ENCODE results near the gene ZBTB20.
"Not testable (repeated sequence)": the region's sequence is repeated elsewhere in the genome, so short reads cannot be mapped to it uniquely, and the experiment has no call there.

The ZBTB20 gene

GRCh38 chr3:115127208-115127607 lies 19.9 kb downstream of the ZBTB20 start:
- H3K36me3 ChIP-seq, result no peaks in the 10 kb centered on the region
- no peaks in the 10 kb centered on the region for H3K9me3 ChIP-seq
- no peak overlapping the region for H3K4me3 ChIP-seq (ENCODE audit: low read depth, low read length)
- TF ChIP-seq CTCF (IDR thresholded peaks at IDR 0.05; ENCODE audit: low read depth, low read length), result no peak
- no peaks in the 10 kb centered on the region for H3K4me1 ChIP-seq
- no peaks in the 10 kb centered on the region for H3K27me3 ChIP-seq
- DNase-seq, result no peak

- no peaks in the 10 kb centered on the region for H3K36me3 ChIP-seq
- DNase-seq, result no peak
Measured at GRCh38 chr3:115120597-115120996, 26.5 kb downstream of the ZBTB20 start.

GRCh38 chr3:115113367-115113766 lies 33.7 kb downstream of the ZBTB20 start:
- H3K4me3 ChIP-seq (ENCODE audit: low read depth, low read length), result no peak overlapping the region
- no peak for TF ChIP-seq CTCF (IDR thresholded peaks at IDR 0.05; ENCODE audit: low read depth, low read length)
- no peaks in the 10 kb centered on the region for H3K9me3 ChIP-seq
- no peak for DNase-seq
- no peaks in the 10 kb centered on the region for H3K4me1 ChIP-seq
- H3K36me3 ChIP-seq, result no peaks in the 10 kb centered on the region
- H3K27me3 ChIP-seq, result no peaks in the 10 kb centered on the region

More at GRCh38 chr3:115120597-115120996, 26.5 kb downstream of the ZBTB20 start:
- TF ChIP-seq CTCF (IDR thresholded peaks at IDR 0.05; ENCODE audit: low read depth, low read length), result no peak
- H3K4me1 ChIP-seq, result no peaks in the 10 kb centered on the region
- no peak overlapping the region for H3K4me3 ChIP-seq (ENCODE audit: low read depth, low read length)
- no peaks in the 10 kb centered on the region for H3K27me3 ChIP-seq
- H3K9me3 ChIP-seq, result no peaks in the 10 kb centered on the region

GRCh38 chr3:115111632-115112031 lies 35.5 kb downstream of the ZBTB20 start:
- TF ChIP-seq CTCF (IDR thresholded peaks at IDR 0.05; ENCODE audit: low read depth, low read length), result no peak
- H3K4me3 ChIP-seq (ENCODE audit: low read depth, low read length), result no peak overlapping the region

GRCh38 chr3:115110830-115111229 lies 36.3 kb downstream of the ZBTB20 start:
- Histone ChIP-seq H3K9me3 (no peaks in the 10 kb centered on the region), H3K4me1 (no peaks in the 10 kb centered on the region), H3K36me3 (no peaks in the 10 kb centered on the region), H3K27me3 (no peaks in the 10 kb centered on the region), H3K4me3 (ENCODE audit: low read depth, low read length) (no peak overlapping the region)
- no peak for DNase-seq
- no peak for TF ChIP-seq CTCF (IDR thresholded peaks at IDR 0.05; ENCODE audit: low read depth, low read length)

More at GRCh38 chr3:115111632-115112031, 35.5 kb downstream of the ZBTB20 start:
- Histone ChIP-seq H3K36me3 (no peaks in the 10 kb centered on the region), H3K9me3 (no peaks in the 10 kb centered on the region), H3K4me1 (no peaks in the 10 kb centered on the region), H3K27me3 (no peaks in the 10 kb centered on the region)
- DNase-seq, result no peak

GRCh38 chr3:115110066-115110465 lies 37.0 kb downstream of the ZBTB20 start:
- H3K4me1 ChIP-seq; H3K9me3 ChIP-seq; H3K4me3 ChIP-seq (ENCODE audit: low read depth, low read length); H3K36me3 ChIP-seq; DNase-seq; H3K27me3 ChIP-seq: not testable (repeated sequence)

- Histone ChIP-seq H3K36me3 (no peaks in the 10 kb centered on the region), H3K27me3 (no peaks in the 10 kb centered on the region), H3K9me3 (no peaks in the 10 kb centered on the region), H3K4me1 (no peaks in the 10 kb centered on the region), H3K4me3 (ENCODE audit: low read depth, low read length) (no peak overlapping the region)
- no peak for TF ChIP-seq CTCF (IDR thresholded peaks at IDR 0.05; ENCODE audit: low read depth, low read length)
- DNase-seq, result no peak
Measured at GRCh38 chr3:115108614-115109013, 38.5 kb downstream of the ZBTB20 start.
